Neural progenitor cell (in vitro differentiated cells): ENCODE measurements around the gene CFH. TPM values are rescaled to one million over a fixed set of nuclear protein-coding genes. Genes with fewer than 3 reads are reported as not detected.
"Not testable (repeated sequence)": the region's sequence is repeated elsewhere in the genome, so short reads cannot be mapped to it uniquely, and the experiment has no call there.

Experiments used
- DNase-seq: peaks from one replicate; pipeline ENCODE4 v3.0.0-alpha.2; 2016; ENCODE audit warnings: low spot score
- H2AFZ ChIP-seq: fragments of 200-600 bp; sonication (generic); replicated peaks from 2 replicates; pipeline ENCODE4 v1.6.1; 2016; ENCODE audit warnings: antibody characterized with exemption
- H3F3A ChIP-seq: fragments of 200-600 bp; sonication (generic); 2 replicates; pipeline ENCODE4 v1.6.1; 2016; ENCODE audit warnings: antibody characterized with exemption, low read depth
- H3K27ac ChIP-seq: fragments of 200-600 bp; sonication (generic); 2 replicates; pipeline ENCODE4 v1.5.1; 2016; ENCODE audit warnings: mild to moderate bottlenecking
- H3K27me3 ChIP-seq: fragments of 200-600 bp; sonication (generic); 2 replicates; pipeline ENCODE4 v1.6.1; 2016; ENCODE audit warnings: mild to moderate bottlenecking, moderate library complexity
- H3K36me3 ChIP-seq: fragments of 200-600 bp; sonication (generic); 2 replicates; pipeline ENCODE4 v1.5.1; 2016
- H3K4me1 ChIP-seq: fragments of 200-600 bp; sonication (generic); 2 replicates; pipeline ENCODE4 v1.6.1; 2016; ENCODE audit warnings: mixed run types
- H3K4me2 ChIP-seq: fragments of 200-600 bp; sonication (generic); 2 replicates; pipeline ENCODE4 v1.6.1; 2016
- H3K4me3 ChIP-seq: fragments of 200-600 bp; sonication (generic); 2 replicates; pipeline ENCODE4 v1.5.1; 2016
- H3K79me2 ChIP-seq: fragments of 200-600 bp; sonication (generic); 2 replicates; pipeline ENCODE4 v1.6.1; 2016; ENCODE audit warnings: low read depth
- H3K9ac ChIP-seq: fragments of 200-600 bp; sonication (generic); 2 replicates; pipeline ENCODE4 v1.6.1; 2016
- H3K9me3 ChIP-seq: fragments of 200-600 bp; sonication (generic); 2 replicates; pipeline ENCODE4 v1.5.1; 2016; ENCODE audit warnings: low read depth
- H4K20me1 ChIP-seq: fragments of 200-600 bp; sonication (generic); 2 replicates; pipeline ENCODE4 v1.6.1; 2016; ENCODE audit warnings: low read depth
- H3K27ac Mint-ChIP-seq: 3 replicates; pipeline ENCODE4 v1.8.0; 2021; ENCODE audit warnings: mixed read lengths
- H3K27me3 Mint-ChIP-seq: 2 replicates; pipeline ENCODE4 v1.8.0; 2022; ENCODE audit warnings: low read depth, mild to moderate bottlenecking, inconsistent platforms, moderate library complexity, mixed read lengths; ENCODE audit not compliant: insufficient read depth
- H3K36me3 Mint-ChIP-seq: 3 replicates; pipeline ENCODE4 v1.8.0; 2021; ENCODE audit warnings: mixed read lengths
- H3K4me1 Mint-ChIP-seq: 3 replicates; pipeline ENCODE4 v1.8.0; 2021; ENCODE audit warnings: mixed read lengths
- H3K4me3 Mint-ChIP-seq: 3 replicates; pipeline ENCODE4 v1.8.0; 2021; ENCODE audit warnings: mild to moderate bottlenecking, moderate library complexity, mixed read lengths
- H3K9me3 Mint-ChIP-seq: 3 replicates; pipeline ENCODE4 v1.8.0; 2020; ENCODE audit warnings: mixed read lengths
- EZH2 ChIP-seq: fragments of 200-600 bp; sonication (generic); IDR thresholded peaks from 2 replicates; pipeline ENCODE4 v1.6.1; 2017; ENCODE audit warnings: antibody characterized with exemption, mild to moderate bottlenecking, moderate library complexity
- EZH2phosphoT487 ChIP-seq: fragments of 200-600 bp; sonication (generic); IDR thresholded peaks from 2 replicates; pipeline ENCODE4 v1.6.1; 2017; ENCODE audit warnings: antibody characterized with exemption
- total RNA-seq: library from RNA; depleted of rRNA; stranded (reverse); fragments of >200 nt; gene quantifications from 2 replicates; pipeline ENCODE4 v1.2.3, GENCODE V29; 2015; ENCODE audit warnings: low replicate concordance
- TF ChIP-seq, protein P1 (sequence below): fragments of 200-600 bp; sonication (generic); IDR thresholded peaks from 2 replicates; pipeline ENCODE4 v1.5.1; 2017; ENCODE audit warnings: antibody characterized with exemption, mild to moderate bottlenecking

Gene CFH
- total RNA-seq, 1 donor from 2014 or later, result not detected

DNA sequence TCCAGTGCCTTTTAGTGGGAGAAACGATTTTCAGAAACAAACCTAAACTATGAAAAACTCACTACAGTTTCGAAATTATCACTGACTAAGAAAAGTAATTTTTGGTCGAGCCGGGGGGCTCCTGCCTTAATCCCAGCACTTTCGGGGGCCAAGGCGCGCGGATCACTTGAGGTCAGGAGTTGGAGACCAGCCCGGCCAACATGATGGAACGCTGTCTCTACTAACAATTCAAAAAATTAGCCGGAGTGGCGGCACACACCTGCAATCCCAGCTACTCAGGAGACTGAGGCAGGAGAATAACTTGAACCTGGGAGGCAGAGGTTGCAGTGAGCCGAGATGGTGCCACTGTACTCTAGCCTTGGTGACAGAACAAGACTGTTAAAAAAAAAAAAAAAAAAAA, 125.8 kb downstream of the CFH start:
- Histone ChIP-seq H3K36me3 (no peaks in the 10 kb centered on the region), H3F3A (no peaks in the 10 kb centered on the region), H3K4me1 (no peaks in the 10 kb centered on the region), H3K27ac (no peak overlapping the region), H3K79me2 (no peaks in the 10 kb centered on the region), H4K20me1 (no peaks in the 10 kb centered on the region), H3K4me3 (no peak overlapping the region), H3K27me3 (no peaks in the 10 kb centered on the region), H3K4me2 (no peak overlapping the region), H3K9ac (no peak overlapping the region), H3K9me3 (no peaks in the 10 kb centered on the region), H2AFZ (no peak overlapping the region)
- Mint-ChIP-seq H3K27me3 (peaks cover 2% of the 10 kb centered on the region), H3K4me3 (no peak overlapping the region), H3K9me3 (peaks cover 1% of the 10 kb centered on the region), H3K4me1 (no peaks in the 10 kb centered on the region), H3K27ac (no peak overlapping the region), H3K36me3 (no peaks in the 10 kb centered on the region)
- no peak for TF ChIP-seq EZH2phosphoT487
- TF ChIP-seq, protein P1, sequence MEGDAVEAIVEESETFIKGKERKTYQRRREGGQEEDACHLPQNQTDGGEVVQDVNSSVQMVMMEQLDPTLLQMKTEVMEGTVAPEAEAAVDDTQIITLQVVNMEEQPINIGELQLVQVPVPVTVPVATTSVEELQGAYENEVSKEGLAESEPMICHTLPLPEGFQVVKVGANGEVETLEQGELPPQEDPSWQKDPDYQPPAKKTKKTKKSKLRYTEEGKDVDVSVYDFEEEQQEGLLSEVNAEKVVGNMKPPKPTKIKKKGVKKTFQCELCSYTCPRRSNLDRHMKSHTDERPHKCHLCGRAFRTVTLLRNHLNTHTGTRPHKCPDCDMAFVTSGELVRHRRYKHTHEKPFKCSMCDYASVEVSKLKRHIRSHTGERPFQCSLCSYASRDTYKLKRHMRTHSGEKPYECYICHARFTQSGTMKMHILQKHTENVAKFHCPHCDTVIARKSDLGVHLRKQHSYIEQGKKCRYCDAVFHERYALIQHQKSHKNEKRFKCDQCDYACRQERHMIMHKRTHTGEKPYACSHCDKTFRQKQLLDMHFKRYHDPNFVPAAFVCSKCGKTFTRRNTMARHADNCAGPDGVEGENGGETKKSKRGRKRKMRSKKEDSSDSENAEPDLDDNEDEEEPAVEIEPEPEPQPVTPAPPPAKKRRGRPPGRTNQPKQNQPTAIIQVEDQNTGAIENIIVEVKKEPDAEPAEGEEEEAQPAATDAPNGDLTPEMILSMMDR, result no peak
- no peak for TF ChIP-seq EZH2
- DNase-seq, result no peak

DNA sequence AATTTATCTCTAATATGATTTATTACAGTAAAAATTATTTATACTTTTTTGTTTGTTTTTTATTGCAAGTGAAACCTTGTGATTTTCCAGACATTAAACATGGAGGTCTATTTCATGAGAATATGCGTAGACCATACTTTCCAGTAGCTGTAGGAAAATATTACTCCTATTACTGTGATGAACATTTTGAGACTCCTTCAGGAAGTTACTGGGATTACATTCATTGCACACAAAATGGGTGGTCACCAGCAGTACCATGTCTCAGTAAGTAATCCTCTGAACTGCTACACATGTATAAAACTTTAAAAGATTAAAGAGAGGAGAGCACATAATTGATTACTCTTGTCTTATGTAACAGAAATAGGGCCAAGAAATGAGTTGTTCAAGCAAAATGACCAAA, 127.2 kb downstream of the CFH start:
- Mint-ChIP-seq H3K4me3 (no peak overlapping the region), H3K36me3 (no peaks in the 10 kb centered on the region), H3K4me1 (no peaks in the 10 kb centered on the region), H3K9me3 (peaks cover 2% of the 10 kb centered on the region), H3K27me3 (no peaks in the 10 kb centered on the region), H3K27ac (no peak overlapping the region)
- TF ChIP-seq EZH2phosphoT487 (no peak), EZH2 (no peak)
- TF ChIP-seq, protein P1, result no peak
- Histone ChIP-seq H3K27me3 (no peaks in the 10 kb centered on the region), H3K36me3 (no peaks in the 10 kb centered on the region), H4K20me1 (no peaks in the 10 kb centered on the region), H3K4me3 (no peak overlapping the region), H3F3A (no peaks in the 10 kb centered on the region), H3K27ac (no peak overlapping the region), H3K79me2 (no peaks in the 10 kb centered on the region), H3K4me1 (no peaks in the 10 kb centered on the region), H3K9ac (no peak overlapping the region), H3K9me3 (no peaks in the 10 kb centered on the region), H3K4me2 (no peak overlapping the region), H2AFZ (no peak overlapping the region)
- DNase-seq, result no peak

DNA sequence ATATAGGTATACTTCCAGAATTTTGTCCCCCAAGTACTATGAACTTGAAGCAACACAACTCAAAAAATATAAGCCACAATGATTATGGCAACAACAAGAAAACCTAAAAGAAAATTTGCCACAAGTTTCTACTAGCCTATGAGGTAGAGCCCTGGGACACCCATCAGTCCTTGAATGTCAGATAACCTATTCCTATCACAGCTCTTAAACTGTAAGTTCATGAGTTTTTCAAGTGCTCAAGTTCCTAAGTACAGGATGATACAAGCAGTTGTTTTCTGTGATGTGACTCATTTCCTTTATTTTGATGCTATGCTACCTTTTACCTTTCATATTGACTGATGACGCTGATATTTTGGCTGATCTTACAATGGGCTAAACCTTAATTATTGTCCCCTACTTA, 139.4 kb downstream of the CFH start:
- H3K9ac ChIP-seq, H3K27me3 Mint-ChIP-seq, H3K9me3 Mint-ChIP-seq: not testable (repeated sequence)

DNA sequence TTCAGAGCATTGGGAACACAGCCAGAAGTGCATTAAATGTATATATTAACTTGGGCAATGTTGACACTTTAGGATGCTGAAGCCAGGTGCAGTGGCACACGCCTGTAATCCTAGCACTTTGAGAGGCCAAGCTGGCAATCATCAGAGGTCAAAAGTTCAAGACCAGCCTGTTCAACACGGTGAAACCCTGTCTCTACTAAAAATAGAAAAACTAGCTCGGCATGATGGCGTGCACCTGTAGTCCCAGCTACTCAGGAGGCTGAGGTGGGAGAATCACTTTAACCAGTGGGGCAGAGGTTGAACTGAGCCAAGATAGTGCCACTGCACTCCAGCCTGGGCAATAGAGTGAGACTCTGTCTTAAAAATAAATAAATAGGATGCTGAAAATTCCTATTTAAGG, 142.3 kb downstream of the CFH start:
- DNase-seq, H3K9ac ChIP-seq, H3K79me2 ChIP-seq, H3K4me3 ChIP-seq, H3K4me1 Mint-ChIP-seq, H3K27ac Mint-ChIP-seq, H4K20me1 ChIP-seq, H3K4me2 ChIP-seq, H3K9me3 Mint-ChIP-seq, H3K4me3 Mint-ChIP-seq, H3K36me3 Mint-ChIP-seq, H3K27ac ChIP-seq, H3K27me3 ChIP-seq, H3K36me3 ChIP-seq, H3K4me1 ChIP-seq, H3F3A ChIP-seq, H2AFZ ChIP-seq, H3K27me3 Mint-ChIP-seq, H3K9me3 ChIP-seq: not testable (repeated sequence)

More for the DNA sequence above, 139.4 kb downstream of the CFH start:
- not testable (repeated sequence) for H3K27me3 ChIP-seq, H3K4me2 ChIP-seq, DNase-seq, H3K27ac Mint-ChIP-seq, H3F3A ChIP-seq, H3K4me3 ChIP-seq, H3K79me2 ChIP-seq, H3K27ac ChIP-seq, H4K20me1 ChIP-seq, H3K4me1 Mint-ChIP-seq, H3K9me3 ChIP-seq, H2AFZ ChIP-seq, H3K36me3 Mint-ChIP-seq, H3K4me3 Mint-ChIP-seq, H3K4me1 ChIP-seq, H3K36me3 ChIP-seq

Other genes starting within 250 kb of the CFH start
- gene KCNT2, start 43.6 kb upstream of the CFH start, total RNA-seq, result 24.1 and 29.8 TPM in 2 replicates
- gene CFHR3, start 122.8 kb downstream of the CFH start, total RNA-seq, result 4.8 and 20.9 TPM in 2 replicates
- not detected in 2 replicates for gene CFHR1, start 167.7 kb downstream of the CFH start, total RNA-seq
- gene CFHR4, start 236.0 kb downstream of the CFH start, total RNA-seq, result not detected in 2 replicates